Osteoblast (primary cell): ENCODE measurements around the gene CELF1. TPM values are rescaled to one million over a fixed set of nuclear protein-coding genes. Genes with fewer than 3 reads are reported as not detected.
A peak's percentile ranks its signal among the peaks of the same experiment; 100 is the strongest.

Experiments
- DNase-seq: peaks from one replicate; pipeline ENCODE4 v3.0.0; 2011; ENCODE audit warnings: low spot score, mixed read lengths; ENCODE audit not compliant: insufficient read length; ENCODE audit errors: missing footprints
- H2AFZ ChIP-seq: 2 replicates; pipeline ENCODE4 v1.6.0; 2011; ENCODE audit warnings: mild to moderate bottlenecking, low read length
- H3K27ac ChIP-seq: 2 replicates; pipeline ENCODE4 v1.5.1; 2011; ENCODE audit warnings: mild to moderate bottlenecking, low read depth, low read length, moderate library complexity
- H3K27me3 ChIP-seq: 2 replicates; pipeline ENCODE4 v1.6.0; 2012; ENCODE audit warnings: mild to moderate bottlenecking, control low read depth, inconsistent platforms, low read length, moderate library complexity; ENCODE audit not compliant: insufficient read depth
- H3K36me3 ChIP-seq: 2 replicates; pipeline ENCODE4 v1.5.1; 2011; ENCODE audit warnings: mild to moderate bottlenecking, low read length, control low read depth, moderate library complexity; ENCODE audit not compliant: insufficient read depth
- H3K4me1 ChIP-seq: 2 replicates; pipeline ENCODE4 v1.5.1; 2011; ENCODE audit warnings: mild to moderate bottlenecking, low read length, control low read depth, moderate library complexity; ENCODE audit not compliant: insufficient read depth
- H3K4me2 ChIP-seq: 2 replicates; pipeline ENCODE4 v1.6.0; 2011; ENCODE audit warnings: mild to moderate bottlenecking, low read length; ENCODE audit not compliant: insufficient read depth
- H3K4me3 ChIP-seq: fragments of 200-600 bp; sonication (generic); 3 replicates; pipeline ENCODE4 v1.5.1; 2012; ENCODE audit warnings: mild to moderate bottlenecking, low read length, inconsistent platforms; ENCODE audit not compliant: insufficient read depth
- H3K79me2 ChIP-seq: 2 replicates; pipeline ENCODE4 v1.6.0; 2012; ENCODE audit warnings: mild to moderate bottlenecking, low read length, control low read depth, inconsistent platforms; ENCODE audit not compliant: insufficient read depth
- H3K9me3 ChIP-seq: 2 replicates; pipeline ENCODE4 v1.5.1; 2011; ENCODE audit warnings: low read depth, low read length, control low read depth
- H4K20me1 ChIP-seq: 2 replicates; pipeline ENCODE4 v1.6.0; 2012; ENCODE audit warnings: mild to moderate bottlenecking, low read length, control low read depth; ENCODE audit not compliant: insufficient read depth
- total RNA-seq: library from RNA; depleted of rRNA; stranded (reverse); fragments of >200 nt; gene quantifications from 2 replicates; pipeline ENCODE4 v1.2.3, GENCODE V29; 2012
- TF ChIP-seq, protein P1 (sequence below): IDR thresholded peaks from 2 replicates; pipeline ENCODE4 v1.5.1; 2011; ENCODE audit warnings: mild to moderate bottlenecking, low read depth, low read length, moderate library complexity; ENCODE audit errors: extremely low read depth

The CELF1 gene
- total RNA-seq, 1 donor: 148 TPM

DNA sequence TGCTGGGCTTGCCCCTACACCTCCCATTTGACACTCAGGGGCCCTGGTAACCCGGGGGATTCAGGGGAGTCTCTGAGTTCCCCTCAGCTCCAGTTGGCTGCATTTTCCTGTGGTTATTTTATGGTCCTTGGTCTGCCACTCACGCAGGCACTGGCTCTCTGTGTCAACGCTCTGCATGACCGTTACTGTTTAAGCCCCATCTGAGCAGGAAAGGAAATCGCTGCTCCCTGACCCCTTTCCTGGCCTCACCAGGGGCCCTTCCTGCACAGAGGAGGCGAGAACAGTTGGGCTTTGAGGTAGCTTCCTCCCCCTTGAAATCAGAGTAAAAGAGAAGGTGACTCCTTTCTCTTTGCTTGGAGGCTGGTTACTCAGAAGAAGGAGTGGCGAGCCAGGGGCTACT lies 38.8 kb upstream of the CELF1 start:
- peak; percentile 78 for DNase-seq
- H4K20me1 ChIP-seq: peaks cover 4% of the 10 kb centered on the region
- no peaks in the 10 kb centered on the region for H3K79me2 ChIP-seq
- H3K4me2 ChIP-seq: no peak overlapping the region
- no peak overlapping the region for H2AFZ ChIP-seq
- no peak overlapping the region for H3K4me3 ChIP-seq
- peaks cover 55% of the 10 kb centered on the region for H3K27me3 ChIP-seq
- H3K9me3 ChIP-seq: no peaks in the 10 kb centered on the region
- no peak overlapping the region for H3K27ac ChIP-seq
- no peaks in the 10 kb centered on the region for H3K4me1 ChIP-seq
- TF ChIP-seq, protein P1, sequence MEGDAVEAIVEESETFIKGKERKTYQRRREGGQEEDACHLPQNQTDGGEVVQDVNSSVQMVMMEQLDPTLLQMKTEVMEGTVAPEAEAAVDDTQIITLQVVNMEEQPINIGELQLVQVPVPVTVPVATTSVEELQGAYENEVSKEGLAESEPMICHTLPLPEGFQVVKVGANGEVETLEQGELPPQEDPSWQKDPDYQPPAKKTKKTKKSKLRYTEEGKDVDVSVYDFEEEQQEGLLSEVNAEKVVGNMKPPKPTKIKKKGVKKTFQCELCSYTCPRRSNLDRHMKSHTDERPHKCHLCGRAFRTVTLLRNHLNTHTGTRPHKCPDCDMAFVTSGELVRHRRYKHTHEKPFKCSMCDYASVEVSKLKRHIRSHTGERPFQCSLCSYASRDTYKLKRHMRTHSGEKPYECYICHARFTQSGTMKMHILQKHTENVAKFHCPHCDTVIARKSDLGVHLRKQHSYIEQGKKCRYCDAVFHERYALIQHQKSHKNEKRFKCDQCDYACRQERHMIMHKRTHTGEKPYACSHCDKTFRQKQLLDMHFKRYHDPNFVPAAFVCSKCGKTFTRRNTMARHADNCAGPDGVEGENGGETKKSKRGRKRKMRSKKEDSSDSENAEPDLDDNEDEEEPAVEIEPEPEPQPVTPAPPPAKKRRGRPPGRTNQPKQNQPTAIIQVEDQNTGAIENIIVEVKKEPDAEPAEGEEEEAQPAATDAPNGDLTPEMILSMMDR: no peak
- H3K36me3 ChIP-seq: no peaks in the 10 kb centered on the region

GRCh38 chr11:47589977-47590861 lies 37.3 kb upstream of the CELF1 start:
- H3K4me2 ChIP-seq: peak overlapping the region; percentile 33
- no peaks in the 10 kb centered on the region for H3K9me3 ChIP-seq
- no peak overlapping the region for H3K27ac ChIP-seq
- H2AFZ ChIP-seq: peak overlapping the region; percentile 71
- peak overlapping the region; percentile 42 for H3K4me3 ChIP-seq
- no peaks in the 10 kb centered on the region for H3K36me3 ChIP-seq
- no peaks in the 10 kb centered on the region for H3K4me1 ChIP-seq
- H4K20me1 ChIP-seq: peaks cover 4% of the 10 kb centered on the region
- TF ChIP-seq, protein P1: no peak
- no peaks in the 10 kb centered on the region for H3K79me2 ChIP-seq
- DNase-seq: peak; percentile 83
- peaks cover 47% of the 10 kb centered on the region for H3K27me3 ChIP-seq

GRCh38 chr11:47589584-47589976 lies 36.6 kb upstream of the CELF1 start:
- Histone ChIP-seq H3K36me3 (no peaks in the 10 kb centered on the region), H3K9me3 (no peaks in the 10 kb centered on the region), H3K4me2 (peak overlapping the region; percentile 33), H3K4me1 (no peaks in the 10 kb centered on the region), H3K27me3 (peaks cover 41% of the 10 kb centered on the region), H2AFZ (peak overlapping the region; percentile 71), H3K27ac (no peak overlapping the region), H3K79me2 (no peaks in the 10 kb centered on the region), H4K20me1 (peaks cover 2% of the 10 kb centered on the region), H3K4me3 (peak overlapping the region; percentile 42)
- TF ChIP-seq, protein P1: no peak
- DNase-seq: no peak

- DNase-seq: peak; percentile 52
- H3K27ac ChIP-seq: no peak overlapping the region
- H4K20me1 ChIP-seq: no peaks in the 10 kb centered on the region
- peak overlapping the region; percentile 33 for H3K4me2 ChIP-seq
- no peak overlapping the region for H2AFZ ChIP-seq
- H3K9me3 ChIP-seq: no peaks in the 10 kb centered on the region
- H3K36me3 ChIP-seq: peaks cover 3% of the 10 kb centered on the region
- H3K79me2 ChIP-seq: no peaks in the 10 kb centered on the region
- H3K4me1 ChIP-seq: no peaks in the 10 kb centered on the region
- H3K27me3 ChIP-seq: peaks cover 36% of the 10 kb centered on the region
- TF ChIP-seq, protein P1: no peak
- H3K4me3 ChIP-seq: no peak overlapping the region
Observed at GRCh38 chr11:47589118-47589517, 36.2 kb upstream of the CELF1 start.
